Measurements from ENCODE around the gene TTC9C. TPM values are rescaled to one million over a fixed set of nuclear protein-coding genes. Genes with fewer than 3 reads are reported as not detected.

Gene TTC9C
- total RNA-seq, 1 experiment from 2014 or later, result 33.3 TPM

DNA sequence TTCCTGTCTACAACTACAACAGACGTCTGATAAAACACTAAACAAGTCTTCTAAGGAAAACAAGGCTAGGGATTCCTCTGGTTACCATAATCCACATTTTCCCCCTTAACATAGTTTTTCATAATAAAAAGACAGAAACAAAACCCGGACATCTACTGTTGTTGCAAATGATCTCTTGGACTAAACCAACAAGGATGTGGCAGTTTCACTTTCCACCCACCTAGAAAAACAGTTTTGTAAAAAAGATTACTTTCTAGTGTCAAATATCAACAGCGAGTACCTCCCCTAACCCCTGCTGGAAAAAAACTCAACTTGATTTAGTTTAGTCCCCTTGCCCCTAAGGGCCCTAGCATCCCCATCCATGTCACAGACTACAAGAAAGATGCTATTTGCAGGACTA, 15.4 kb upstream of the TTC9C start:
- ChIA-PET RAD21 (ENCODE audit: low non-redundant PET in 1 of 2, low total read pairs in 2 of 2, uncharacterized antibody in 2 of 2, unreplicated experiment in 2 of 2) (no interaction called here), POLR2A (no interaction called here), CTCF (no interaction called here)
- no peaks in the 10 kb centered on the region for H3K9me3 ChIP-seq (ENCODE audit: control insufficient read depth in 1 of 2, insufficient read depth in 1 of 2, low read depth in 1 of 2, low read length in 2 of 2)
- BruUV-seq (replicated peaks), result no TSS peak
- no peak for DNase-seq (ENCODE audit: low read depth, low spot score)
- H3K79me2 ChIP-seq (ENCODE audit: insufficient read depth, low read length), result peaks cover 45% of the 10 kb centered on the region
- H3K4me2 ChIP-seq (ENCODE audit: low read length), result no peak overlapping the region
- H3K27ac ChIP-seq (ENCODE audit: low read depth, low read length), result no peak overlapping the region
- H3K36me3 ChIP-seq (ENCODE audit: control insufficient read depth in 1 of 2, insufficient read depth in 2 of 2, low read length in 2 of 2), result peaks cover 56 to 72% of the 10 kb centered on the region in 2 experiments
- no peak overlapping the region for H3K4me3 ChIP-seq (replicated peaks in 1 of 2; ENCODE audit: low read depth in 1 of 2, low read length in 2 of 2)
- TF ChIP-seq EZH2 (IDR thresholded peaks at IDR 0.05), result no peak
- TF ChIP-seq, protein P1, sequence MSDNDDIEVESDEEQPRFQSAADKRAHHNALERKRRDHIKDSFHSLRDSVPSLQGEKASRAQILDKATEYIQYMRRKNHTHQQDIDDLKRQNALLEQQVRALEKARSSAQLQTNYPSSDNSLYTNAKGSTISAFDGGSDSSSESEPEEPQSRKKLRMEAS (IDR thresholded peaks at IDR 0.05), result no peak
- intact Hi-C loops (cut with micrococcal nuclease), result no loop called here
- H3K9ac ChIP-seq (ENCODE audit: low read length), result no peak overlapping the region
- no peaks in the 10 kb centered on the region for H4K20me1 ChIP-seq (ENCODE audit: insufficient read depth)
- H2AFZ ChIP-seq (ENCODE audit: low read depth, low read length, poor library complexity, severe bottlenecking), result no peak overlapping the region
- no peaks in the 10 kb centered on the region for H3K9me2 ChIP-seq (ENCODE audit: insufficient read depth)
- no peaks in the 10 kb centered on the region for H3K27me3 ChIP-seq (ENCODE audit: insufficient read depth, low read length)
- H3K4me1 ChIP-seq (ENCODE audit: control insufficient read depth in 1 of 2, insufficient read depth in 2 of 2, low read length in 2 of 2), result no peaks in the 10 kb centered on the region
- ATAC-seq, result no peak

DNA sequence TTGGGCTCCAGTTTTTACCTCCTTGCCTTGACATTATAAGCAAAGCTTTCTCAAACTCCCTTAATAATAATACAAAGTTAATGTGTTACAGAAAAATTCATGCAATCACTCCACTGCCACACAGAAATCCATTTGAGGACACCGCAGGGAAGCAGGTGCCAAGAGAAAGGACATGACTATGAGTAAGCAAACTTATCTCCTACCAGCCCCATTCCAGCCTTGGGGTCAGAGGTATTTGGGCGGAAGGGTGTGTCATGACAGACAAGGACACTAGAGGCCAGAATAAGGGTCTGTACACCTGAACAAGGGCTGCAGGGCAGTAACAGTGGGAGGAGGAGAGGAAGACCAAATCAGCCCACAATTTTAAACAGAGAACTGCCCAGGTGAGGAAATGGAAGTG, 14.9 kb upstream of the TTC9C start:
- ChIA-PET CTCF (no interaction called here), POLR2A (no interaction called here), RAD21 (ENCODE audit: low non-redundant PET in 1 of 2, low total read pairs in 2 of 2, uncharacterized antibody in 2 of 2, unreplicated experiment in 2 of 2) (no interaction called here)
- Histone ChIP-seq H4K20me1 (ENCODE audit: insufficient read depth) (no peaks in the 10 kb centered on the region), H3K4me3 (replicated peaks in 1 of 2; ENCODE audit: low read depth in 1 of 2, low read length in 2 of 2) (no peak overlapping the region), H3K4me1 (ENCODE audit: control insufficient read depth in 1 of 2, insufficient read depth in 2 of 2, low read length in 2 of 2) (no peaks in the 10 kb centered on the region), H3K27ac (ENCODE audit: low read depth, low read length) (no peak overlapping the region), H3K4me2 (ENCODE audit: low read length) (no peak overlapping the region), H3K36me3 (ENCODE audit: control insufficient read depth in 1 of 2, insufficient read depth in 2 of 2, low read length in 2 of 2) (peaks cover 61 to 77% of the 10 kb centered on the region in 2 experiments), H3K79me2 (ENCODE audit: insufficient read depth, low read length) (peaks cover 50% of the 10 kb centered on the region), H3K27me3 (ENCODE audit: insufficient read depth, low read length) (no peaks in the 10 kb centered on the region), H3K9me3 (ENCODE audit: control insufficient read depth in 1 of 2, insufficient read depth in 1 of 2, low read depth in 1 of 2, low read length in 2 of 2) (no peaks in the 10 kb centered on the region), H2AFZ (ENCODE audit: low read depth, low read length, poor library complexity, severe bottlenecking) (no peak overlapping the region), H3K9ac (ENCODE audit: low read length) (no peak overlapping the region), H3K9me2 (ENCODE audit: insufficient read depth) (no peaks in the 10 kb centered on the region)
- TF ChIP-seq, protein P2, sequence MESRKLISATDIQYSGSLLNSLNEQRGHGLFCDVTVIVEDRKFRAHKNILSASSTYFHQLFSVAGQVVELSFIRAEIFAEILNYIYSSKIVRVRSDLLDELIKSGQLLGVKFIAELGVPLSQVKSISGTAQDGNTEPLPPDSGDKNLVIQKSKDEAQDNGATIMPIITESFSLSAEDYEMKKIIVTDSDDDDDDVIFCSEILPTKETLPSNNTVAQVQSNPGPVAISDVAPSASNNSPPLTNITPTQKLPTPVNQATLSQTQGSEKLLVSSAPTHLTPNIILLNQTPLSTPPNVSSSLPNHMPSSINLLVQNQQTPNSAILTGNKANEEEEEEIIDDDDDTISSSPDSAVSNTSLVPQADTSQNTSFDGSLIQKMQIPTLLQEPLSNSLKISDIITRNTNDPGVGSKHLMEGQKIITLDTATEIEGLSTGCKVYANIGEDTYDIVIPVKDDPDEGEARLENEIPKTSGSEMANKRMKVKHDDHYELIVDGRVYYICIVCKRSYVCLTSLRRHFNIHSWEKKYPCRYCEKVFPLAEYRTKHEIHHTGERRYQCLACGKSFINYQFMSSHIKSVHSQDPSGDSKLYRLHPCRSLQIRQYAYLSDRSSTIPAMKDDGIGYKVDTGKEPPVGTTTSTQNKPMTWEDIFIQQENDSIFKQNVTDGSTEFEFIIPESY (IDR thresholded peaks at IDR 0.05; ENCODE audit: extremely low read depth, insufficient replicate concordance, low read length), result no peak
- TF ChIP-seq ZNF274 (IDR thresholded peaks at IDR 0.05; ENCODE audit: low read depth, low read length) (no peak), ELF1 (IDR thresholded peaks at IDR 0.05; ENCODE audit: borderline replicate concordance, low read depth) (no peak)
- intact Hi-C loops (cut with micrococcal nuclease), result no loop called here
- DNase-seq (ENCODE audit: low read depth, low spot score) (no peak), ATAC-seq (peak; percentile 37; the same call in 1 of the 2 replicates)
- no TSS peak for BruUV-seq (replicated peaks)

All from HCT116 (cell line).